Natural killer cell (primary cell): ENCODE measurements around the gene VEZT. TPM values are rescaled to one million over a fixed set of nuclear protein-coding genes. Genes with fewer than 3 reads are reported as not detected.

ENCODE experiments used
- ATAC-seq, 3 donors: fragments of 150-1000 bp in 2 of 3; fragments of 200-7000 bp in 1 of 3; cut with Tn5 transposase; 1 replicate in 1 of 3; 2 replicates in 2 of 3; pipeline ENCODE4 v1.10.0; 2021; ENCODE audit warnings: mild to moderate bottlenecking in 2 of 3, moderate library complexity in 2 of 3
- DNase-seq, 2 donors: peaks; one replicate each; pipeline versions ENCODE4 v3.0.0 to v3.0.0-alpha.2; 2013 to 2021; ENCODE audit warnings: mixed read lengths in 1 of 2
- H3K27ac ChIP-seq: one replicate; pipeline ENCODE4 v1.5.1; 2013; ENCODE audit warnings: mild to moderate bottlenecking, low read length
- H3K27me3 ChIP-seq: one replicate; pipeline ENCODE4 v1.6.1; 2013; ENCODE audit warnings: low read length; ENCODE audit not compliant: control insufficient read depth, insufficient read depth
- H3K36me3 ChIP-seq: one replicate; pipeline ENCODE4 v1.6.1; 2013; ENCODE audit warnings: low read length; ENCODE audit not compliant: control insufficient read depth, insufficient read depth
- H3K4me1 ChIP-seq: one replicate; pipeline ENCODE4 v1.6.1; 2013; ENCODE audit warnings: low read length; ENCODE audit not compliant: control insufficient read depth, insufficient read depth
- H3K4me3 ChIP-seq: one replicate; pipeline ENCODE4 v1.5.1; 2013; ENCODE audit warnings: low read length
- H3K9me3 ChIP-seq: one replicate; pipeline ENCODE4 v1.6.1; 2013; ENCODE audit warnings: low read length; ENCODE audit not compliant: control insufficient read depth, insufficient read depth
- H3K27ac Mint-ChIP-seq, 2 donors: one replicate each; pipeline ENCODE4 v1.8.0; 2022; ENCODE audit warnings: mild to moderate bottlenecking in 2 of 2, mixed read lengths in 2 of 2, moderate library complexity in 1 of 2
- H3K27me3 Mint-ChIP-seq, 2 donors: one replicate each; pipeline ENCODE4 v1.8.0; 2022; ENCODE audit warnings: low read depth in 2 of 2, mixed read lengths in 2 of 2
- H3K36me3 Mint-ChIP-seq: one replicate; pipeline ENCODE4 v1.8.0; 2022; ENCODE audit warnings: mixed read lengths
- H3K4me1 Mint-ChIP-seq, 2 donors: one replicate each; pipeline ENCODE4 v1.8.0; 2022; ENCODE audit warnings: mixed read lengths in 2 of 2
- H3K4me3 Mint-ChIP-seq: one replicate; pipeline ENCODE4 v1.8.0; 2022; ENCODE audit warnings: mild to moderate bottlenecking, moderate library complexity, mixed read lengths
- H3K9me3 Mint-ChIP-seq, 2 donors: one replicate each; pipeline ENCODE4 v1.8.0; 2022; ENCODE audit warnings: mixed read lengths in 2 of 2
- WGBS: methylation state at CpG from one replicate; pipeline ENCODE4 v1.1.7; 2013; ENCODE audit warnings: missing lambda C conversion rate; ENCODE audit not compliant: insufficient coverage; 5-methylcytosine and 5-hydroxymethylcytosine counted together
- intact Hi-C: fragments of 100-400 bp; cut with micrococcal nuclease; formaldehyde crosslinking; loops from one replicate; pipeline ENCODE4 v1.14.2; 2022
- total RNA-seq, 4 donors: library from RNA; stranded (reverse); fragments of 120-200 nt in 1 of 4; gene quantifications; one replicate each; pipeline versions ENCODE4 v1.2.3 to v1.2.4, GENCODE V29; 2013 to 2022
- TF ChIP-seq, protein P1 (sequence below): fragments of 200-600 bp; IDR thresholded peaks from one replicate; pipeline ENCODE4 v1.8.0; 2022; ENCODE audit warnings: antibody characterized with exemption

VEZT gene
- total RNA-seq, 3 donors from 2014 or later (not counting 1 experiment from before 2014, with no cell fraction given): 32.7 to 37.0 (median 35.1) TPM

DNA sequence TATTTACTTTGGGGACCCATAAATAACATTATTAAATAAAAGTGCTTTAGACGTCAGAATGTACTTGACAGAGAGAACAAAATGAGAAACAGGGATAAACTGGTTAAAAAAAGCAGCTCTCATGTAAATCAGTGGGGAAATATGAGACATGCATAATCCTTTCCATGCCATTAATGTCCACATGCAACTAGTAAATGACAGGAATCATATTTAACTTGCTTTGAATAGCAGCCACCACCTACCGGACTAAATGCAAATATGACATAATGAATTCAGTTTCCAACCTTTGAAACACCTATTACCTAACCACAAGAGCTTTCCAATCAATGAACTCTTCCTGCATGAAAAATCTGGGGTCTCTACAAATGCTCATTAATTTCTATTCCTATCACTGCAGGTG is 20.0 kb upstream of the VEZT start:
- H3K4me1 Mint-ChIP-seq: no peaks in the 10 kb centered on the region
- no peak overlapping the region for H3K27ac Mint-ChIP-seq
- intact Hi-C loops: no loop called here
- no peak overlapping the region for H3K4me3 Mint-ChIP-seq
- no peak overlapping the region for H3K4me3 ChIP-seq
- no peaks in the 10 kb centered on the region for H3K9me3 ChIP-seq
- H3K27ac ChIP-seq: no peak overlapping the region
- 95% methylated on average over 1 of the region's 2 CpGs for WGBS
- peaks cover 0 to under 1% of the 10 kb centered on the region in 2 donors for H3K27me3 Mint-ChIP-seq
- no peak for DNase-seq
- H3K9me3 Mint-ChIP-seq: no peaks in the 10 kb centered on the region
- H3K36me3 ChIP-seq: no peaks in the 10 kb centered on the region
- TF ChIP-seq, protein P1, sequence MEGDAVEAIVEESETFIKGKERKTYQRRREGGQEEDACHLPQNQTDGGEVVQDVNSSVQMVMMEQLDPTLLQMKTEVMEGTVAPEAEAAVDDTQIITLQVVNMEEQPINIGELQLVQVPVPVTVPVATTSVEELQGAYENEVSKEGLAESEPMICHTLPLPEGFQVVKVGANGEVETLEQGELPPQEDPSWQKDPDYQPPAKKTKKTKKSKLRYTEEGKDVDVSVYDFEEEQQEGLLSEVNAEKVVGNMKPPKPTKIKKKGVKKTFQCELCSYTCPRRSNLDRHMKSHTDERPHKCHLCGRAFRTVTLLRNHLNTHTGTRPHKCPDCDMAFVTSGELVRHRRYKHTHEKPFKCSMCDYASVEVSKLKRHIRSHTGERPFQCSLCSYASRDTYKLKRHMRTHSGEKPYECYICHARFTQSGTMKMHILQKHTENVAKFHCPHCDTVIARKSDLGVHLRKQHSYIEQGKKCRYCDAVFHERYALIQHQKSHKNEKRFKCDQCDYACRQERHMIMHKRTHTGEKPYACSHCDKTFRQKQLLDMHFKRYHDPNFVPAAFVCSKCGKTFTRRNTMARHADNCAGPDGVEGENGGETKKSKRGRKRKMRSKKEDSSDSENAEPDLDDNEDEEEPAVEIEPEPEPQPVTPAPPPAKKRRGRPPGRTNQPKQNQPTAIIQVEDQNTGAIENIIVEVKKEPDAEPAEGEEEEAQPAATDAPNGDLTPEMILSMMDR: no peak
- H3K4me1 ChIP-seq: no peaks in the 10 kb centered on the region
- no peak for ATAC-seq
- H3K36me3 Mint-ChIP-seq: no peaks in the 10 kb centered on the region
- H3K27me3 ChIP-seq: no peaks in the 10 kb centered on the region

DNA sequence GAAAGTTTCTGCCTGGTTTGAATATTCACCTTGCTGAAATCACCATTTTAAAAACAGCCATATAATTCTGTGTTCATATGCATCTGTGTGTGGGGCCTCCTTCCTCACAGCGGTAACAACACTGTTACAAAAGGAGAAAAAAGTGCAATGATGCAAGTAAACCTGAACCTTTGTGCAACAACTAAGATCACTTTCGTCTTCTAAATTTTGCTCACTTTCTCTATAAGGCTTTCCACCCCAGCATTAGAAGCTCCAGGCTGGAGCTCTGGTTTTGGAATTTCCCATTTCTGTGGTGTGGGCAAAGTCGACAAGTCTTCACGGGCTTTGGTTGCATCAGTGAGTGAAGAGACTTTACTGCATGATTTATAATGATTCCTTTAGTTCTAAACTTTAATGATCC is 18.7 kb upstream of the VEZT start:
- TF ChIP-seq, protein P1: no peak
- H3K4me1 ChIP-seq: no peaks in the 10 kb centered on the region
- no peaks in the 10 kb centered on the region for H3K27me3 Mint-ChIP-seq
- no peaks in the 10 kb centered on the region for H3K36me3 Mint-ChIP-seq
- H3K4me3 ChIP-seq: no peak overlapping the region
- H3K27ac ChIP-seq: no peak overlapping the region
- DNase-seq: no peak
- no peaks in the 10 kb centered on the region for H3K9me3 Mint-ChIP-seq
- no peak for ATAC-seq
- no peaks in the 10 kb centered on the region for H3K36me3 ChIP-seq
- intact Hi-C loops: no loop called here
- no peak overlapping the region for H3K4me3 Mint-ChIP-seq
- H3K27me3 ChIP-seq: no peaks in the 10 kb centered on the region
- no peak overlapping the region for H3K27ac Mint-ChIP-seq
- no peaks in the 10 kb centered on the region for H3K4me1 Mint-ChIP-seq
- 73% methylated on average over 3 of the region's 4 CpGs for WGBS
- H3K9me3 ChIP-seq: no peaks in the 10 kb centered on the region

DNA sequence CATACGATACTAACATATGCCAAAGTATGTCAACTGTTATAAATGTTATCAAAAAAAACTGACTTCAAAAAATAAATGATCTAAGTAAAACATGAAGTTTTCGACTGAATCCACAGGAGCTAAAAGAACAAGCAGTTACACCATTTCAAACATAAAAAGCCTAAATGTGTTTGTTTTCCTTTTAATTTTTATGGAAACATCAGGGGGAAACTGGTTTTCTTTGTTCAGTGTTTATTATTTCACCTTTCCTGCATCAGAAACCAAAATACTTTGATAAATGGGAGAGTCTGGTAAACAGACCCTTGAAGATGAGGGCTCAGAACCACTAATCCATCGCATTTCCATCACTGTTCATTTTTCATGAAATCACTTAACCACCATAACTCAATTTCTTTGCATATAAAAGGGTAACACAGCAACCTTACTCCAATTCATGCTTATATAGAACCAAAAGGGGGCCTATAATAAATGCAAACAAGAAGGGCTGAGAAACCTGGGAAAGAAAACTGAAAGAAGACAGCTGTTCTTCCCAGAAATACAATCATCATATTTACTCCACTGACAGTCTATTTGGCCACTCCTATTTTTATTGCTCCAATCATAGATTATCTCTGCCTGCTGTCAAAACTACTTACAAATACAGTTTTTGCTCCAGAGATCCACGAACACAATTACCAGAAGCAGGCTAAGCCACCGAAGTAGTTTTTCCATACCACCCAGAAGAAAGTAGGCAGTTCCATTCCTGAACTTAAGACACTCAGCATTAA is 17.3 kb upstream of the VEZT start:
- H3K9me3 ChIP-seq: no peaks in the 10 kb centered on the region
- no peaks in the 10 kb centered on the region for H3K27me3 ChIP-seq
- H3K27me3 Mint-ChIP-seq: peaks cover 0 to 2% of the 10 kb centered on the region in 2 donors
- no peak for ATAC-seq
- TF ChIP-seq, protein P1: no peak
- intact Hi-C loops: no loop called here
- no peaks in the 10 kb centered on the region for H3K9me3 Mint-ChIP-seq
- no peaks in the 10 kb centered on the region for H3K36me3 ChIP-seq
- H3K4me3 Mint-ChIP-seq: no peak overlapping the region
- H3K4me1 Mint-ChIP-seq: peaks cover 0 to 4% of the 10 kb centered on the region in 2 donors
- 93% methylated on average over 3 of the region's 5 CpGs for WGBS
- peaks cover 3% of the 10 kb centered on the region for H3K4me1 ChIP-seq
- H3K4me3 ChIP-seq: no peak overlapping the region
- H3K27ac ChIP-seq: no peak overlapping the region
- no peak overlapping the region for H3K27ac Mint-ChIP-seq
- no peaks in the 10 kb centered on the region for H3K36me3 Mint-ChIP-seq
- no peak for DNase-seq
